GM12891 (cell line): ENCODE results near the gene USP48.

Source experiments
- POLR2A ChIP-seq: IDR thresholded peaks from 2 replicates; pipeline ENCODE4 v1.6.1; 2011; ENCODE audit warnings: low read depth, low read length, control low read depth
- POLR2AphosphoS5 ChIP-seq: IDR thresholded peaks from 2 replicates; pipeline ENCODE4 v1.6.1; 2011; ENCODE audit warnings: low read depth, low read length, control low read depth

- no peak for TF ChIP-seq POLR2AphosphoS5
- TF ChIP-seq POLR2A, result no peak
These were observed 148.0 kb downstream of the USP48 start for GRCh38 chr1:21634806-21635535.
